CD14-positive monocyte (primary cell): Measurements from ENCODE around the gene RFPL1. TPM values are rescaled to one million over a fixed set of nuclear protein-coding genes. Genes with fewer than 3 reads are reported as not detected.

Experiments used
- DNase-seq, 3 donors: peaks; one replicate each; pipeline ENCODE4 v3.0.0-alpha.2; 2011 to 2022
- H2AFZ ChIP-seq: 2 replicates; pipeline ENCODE4 v1.6.0; 2012; ENCODE audit warnings: mild to moderate bottlenecking, low read depth, low read length, inconsistent platforms; ENCODE audit not compliant: insufficient read depth, poor library complexity, severe bottlenecking
- H3K27ac ChIP-seq, 2 donors: 1 replicate in 1 of 2; 2 replicates in 1 of 2; pipeline ENCODE4 v1.5.1; 2012 to 2013; ENCODE audit warnings: low read length in 2 of 2, control low read depth in 1 of 2, inconsistent platforms in 1 of 2, low read depth in 1 of 2, mild to moderate bottlenecking in 1 of 2
- H3K27me3 ChIP-seq, 2 donors: one replicate each; pipeline versions ENCODE4 v1.6.0 to v1.6.1; 2011 to 2013; ENCODE audit warnings: low read length in 2 of 2; ENCODE audit not compliant: control insufficient read depth in 2 of 2, insufficient read depth in 2 of 2
- H3K36me3 ChIP-seq, 2 donors: replicated peaks in 1 of 2; 1 replicate in 1 of 2; 2 replicates in 1 of 2; pipeline versions ENCODE4 v1.5.1 to v1.6.1; 2012 to 2013; ENCODE audit warnings: low read length in 2 of 2, control low read depth in 1 of 2, inconsistent platforms in 1 of 2, mild to moderate bottlenecking in 1 of 2; ENCODE audit not compliant: insufficient read depth in 2 of 2, control insufficient read depth in 1 of 2
- H3K4me1 ChIP-seq, 2 donors: 1 replicate in 1 of 2; 2 replicates in 1 of 2; pipeline versions ENCODE4 v1.5.1 to v1.6.1; 2012 to 2013; ENCODE audit warnings: low read length in 2 of 2, control low read depth in 1 of 2, inconsistent platforms in 1 of 2, mild to moderate bottlenecking in 1 of 2, moderate library complexity in 1 of 2; ENCODE audit not compliant: insufficient read depth in 2 of 2, control insufficient read depth in 1 of 2
- H3K4me2 ChIP-seq: replicated peaks from 2 replicates; pipeline ENCODE3; 2012; ENCODE audit warnings: low read length, moderate library complexity, mild to moderate bottlenecking; ENCODE audit not compliant: poor library complexity, severe bottlenecking; ENCODE audit errors: extremely low read depth
- H3K4me3 ChIP-seq, 3 experiments: fragments of 200-600 bp in 1 of 3; sonication (generic) in 1 of 3; replicated peaks in 1 of 3; 1 replicate in 2 of 3; 2 replicates in 1 of 3; pipeline ENCODE4 v1.5.1; 2011 to 2013; ENCODE audit warnings: low read length in 3 of 3, mild to moderate bottlenecking in 3 of 3, control low read depth in 2 of 3, low read depth in 2 of 3, inconsistent platforms in 1 of 3, moderate library complexity in 1 of 3
- H3K79me2 ChIP-seq: 2 replicates; pipeline ENCODE4 v1.6.0; 2012; ENCODE audit warnings: mild to moderate bottlenecking, control low read depth, inconsistent platforms, low read length, moderate library complexity; ENCODE audit not compliant: insufficient read depth
- H3K9ac ChIP-seq: 2 replicates; pipeline ENCODE4 v1.6.0; 2017; ENCODE audit warnings: low read length, mild to moderate bottlenecking; ENCODE audit not compliant: insufficient read depth, poor library complexity, severe bottlenecking
- H3K9me3 ChIP-seq, 2 donors: replicated peaks in 1 of 2; 1 replicate in 1 of 2; 2 replicates in 1 of 2; pipeline versions ENCODE4 v1.5.1 to v1.6.1; 2012 to 2013; ENCODE audit warnings: low read length in 2 of 2, control low read depth in 1 of 2; ENCODE audit not compliant: control insufficient read depth in 1 of 2, insufficient read depth in 1 of 2
- H4K20me1 ChIP-seq: 2 replicates; pipeline ENCODE4 v1.6.0; 2012; ENCODE audit warnings: mild to moderate bottlenecking, low read length, control low read depth, moderate library complexity; ENCODE audit not compliant: insufficient read depth
- H3K27ac Mint-ChIP-seq, 7 donors: one replicate each; pipeline ENCODE4 v1.8.0; 2020; ENCODE audit warnings: mild to moderate bottlenecking in 7 of 7, mixed read lengths in 7 of 7, moderate library complexity in 6 of 7, inconsistent platforms in 2 of 7
- H3K27me3 Mint-ChIP-seq, 3 donors: one replicate each; pipeline ENCODE4 v1.8.0; 2021 to 2022; ENCODE audit warnings: low read depth in 3 of 3, mild to moderate bottlenecking in 3 of 3, mixed read lengths in 3 of 3, moderate library complexity in 3 of 3, inconsistent platforms in 1 of 3
- H3K36me3 Mint-ChIP-seq, 2 donors: one replicate each; pipeline ENCODE4 v1.8.0; 2020; ENCODE audit warnings: mixed read lengths in 2 of 2, inconsistent platforms in 1 of 2, mild to moderate bottlenecking in 1 of 2
- H3K4me1 Mint-ChIP-seq: one replicate; pipeline ENCODE4 v1.8.0; 2020; ENCODE audit warnings: mild to moderate bottlenecking, mixed read lengths
- H3K4me3 Mint-ChIP-seq, 2 donors: one replicate each; pipeline ENCODE4 v1.8.0; 2020; ENCODE audit warnings: mild to moderate bottlenecking in 2 of 2, mixed read lengths in 2 of 2, moderate library complexity in 1 of 2
- H3K9me3 Mint-ChIP-seq, 7 donors: one replicate each; pipeline ENCODE4 v1.8.0; 2020 to 2022; ENCODE audit warnings: mixed read lengths in 7 of 7, mild to moderate bottlenecking in 6 of 7, moderate library complexity in 6 of 7, inconsistent platforms in 2 of 7
- WGBS: methylation state at CpG from one replicate; pipeline ENCODE4 v1.1.5; 2013; ENCODE audit warnings: missing lambda C conversion rate; ENCODE audit not compliant: insufficient coverage; 5-methylcytosine and 5-hydroxymethylcytosine counted together
- intact Hi-C, 2 donors: fragments of 100-400 bp; cut with micrococcal nuclease; formaldehyde crosslinking; loops; one replicate each; pipeline versions ENCODE4 v1.15.0 to v1.15.1; 2023
- polyA plus RNA-seq, 3 donors: library from polyadenylated mRNA; depleted of rRNA in 1 of 3; unstranded in 2 of 3; stranded (reverse) in 1 of 3; fragments of 300-500 nt in 2 of 3; fragments of >200 nt in 1 of 3; fragmentation: Illumina TruSeq in 2 of 3; gene quantifications; 1 replicate in 2 of 3; 2 replicates in 1 of 3; pipeline ENCODE4 v1.2.3, GENCODE V29; 2012 to 2021
- TF ChIP-seq, protein P1 (sequence below): fragments of 200-600 bp; IDR thresholded peaks from one replicate; pipeline ENCODE4 v1.8.0; 2022; ENCODE audit warnings: antibody characterized with exemption, mild to moderate bottlenecking

RFPL1 gene
- polyA plus RNA-seq, 3 donors = 0.20 TPM; not detected in 2

DNA sequence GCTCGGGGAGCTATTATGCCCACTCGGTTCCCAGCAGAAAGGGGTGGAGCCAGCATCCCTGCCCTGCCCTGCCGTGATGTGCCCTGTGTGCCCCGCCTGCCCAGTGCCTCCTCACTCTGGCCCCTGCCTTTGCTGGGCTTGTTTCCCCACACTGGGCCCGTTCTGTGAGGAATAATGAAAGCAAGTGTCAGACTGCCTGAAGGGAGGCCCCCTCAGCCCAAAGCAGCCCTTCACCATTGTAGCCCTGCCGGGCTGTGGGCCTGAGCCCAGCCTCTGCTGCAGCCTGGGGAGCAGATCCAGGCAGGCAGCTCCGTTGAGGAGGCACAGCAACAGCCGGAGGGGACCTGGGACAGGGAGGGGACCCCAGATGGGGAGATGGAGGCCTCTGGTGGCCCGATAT is 21.4 kb downstream of the RFPL1 start:
- H2AFZ ChIP-seq = no peak overlapping the region
- no peaks in the 10 kb centered on the region for H3K36me3 ChIP-seq
- H3K9me3 ChIP-seq = no peaks in the 10 kb centered on the region
- no peak overlapping the region for H3K4me2 ChIP-seq
- no peak overlapping the region for H3K27ac ChIP-seq
- Mint-ChIP-seq H3K9me3 (peaks cover 0 to 2% (median 0%) of the 10 kb centered on the region in 7 donors), H3K36me3 (no peaks in the 10 kb centered on the region), H3K4me3 (no peak overlapping the region), H3K4me1 (peaks cover 2% of the 10 kb centered on the region), H3K27me3 (peaks cover 0 to 4% (median 2%) of the 10 kb centered on the region in 3 donors), H3K27ac (no peak overlapping the region)
- H3K27me3 ChIP-seq = no peaks in the 10 kb centered on the region
- 87% methylated on average over 8 of the region's 9 CpGs for WGBS
- intact Hi-C loops = no loop called here
- no peaks in the 10 kb centered on the region for H4K20me1 ChIP-seq
- H3K4me3 ChIP-seq = no peak overlapping the region
- TF ChIP-seq, protein P1, sequence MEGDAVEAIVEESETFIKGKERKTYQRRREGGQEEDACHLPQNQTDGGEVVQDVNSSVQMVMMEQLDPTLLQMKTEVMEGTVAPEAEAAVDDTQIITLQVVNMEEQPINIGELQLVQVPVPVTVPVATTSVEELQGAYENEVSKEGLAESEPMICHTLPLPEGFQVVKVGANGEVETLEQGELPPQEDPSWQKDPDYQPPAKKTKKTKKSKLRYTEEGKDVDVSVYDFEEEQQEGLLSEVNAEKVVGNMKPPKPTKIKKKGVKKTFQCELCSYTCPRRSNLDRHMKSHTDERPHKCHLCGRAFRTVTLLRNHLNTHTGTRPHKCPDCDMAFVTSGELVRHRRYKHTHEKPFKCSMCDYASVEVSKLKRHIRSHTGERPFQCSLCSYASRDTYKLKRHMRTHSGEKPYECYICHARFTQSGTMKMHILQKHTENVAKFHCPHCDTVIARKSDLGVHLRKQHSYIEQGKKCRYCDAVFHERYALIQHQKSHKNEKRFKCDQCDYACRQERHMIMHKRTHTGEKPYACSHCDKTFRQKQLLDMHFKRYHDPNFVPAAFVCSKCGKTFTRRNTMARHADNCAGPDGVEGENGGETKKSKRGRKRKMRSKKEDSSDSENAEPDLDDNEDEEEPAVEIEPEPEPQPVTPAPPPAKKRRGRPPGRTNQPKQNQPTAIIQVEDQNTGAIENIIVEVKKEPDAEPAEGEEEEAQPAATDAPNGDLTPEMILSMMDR = no peak
- no peak overlapping the region for H3K9ac ChIP-seq
- no peak for DNase-seq
- H3K79me2 ChIP-seq = no peaks in the 10 kb centered on the region
- H3K4me1 ChIP-seq = no peaks in the 10 kb centered on the region

DNA sequence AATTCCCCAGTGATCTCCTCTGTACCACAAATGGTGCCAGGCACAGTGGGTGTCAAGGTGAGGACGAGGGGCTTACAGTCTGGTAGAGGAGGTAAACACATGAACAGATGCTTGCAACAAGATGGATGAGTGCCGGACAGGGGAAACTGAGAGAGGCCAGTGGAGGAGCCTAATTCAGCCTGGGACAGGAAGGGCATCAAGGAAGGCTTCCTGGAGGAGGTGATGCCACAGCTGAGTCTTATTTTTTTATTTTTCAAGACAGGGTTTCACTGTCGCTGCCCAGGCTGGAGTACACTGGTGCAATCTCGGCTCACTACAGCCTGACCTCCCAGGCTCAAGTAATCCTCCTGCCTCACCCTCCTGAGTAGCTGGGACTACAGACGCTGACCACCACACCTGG is 22.9 kb downstream of the RFPL1 start:
- H3K9me3 ChIP-seq = no peaks in the 10 kb centered on the region
- H3K36me3 ChIP-seq = no peaks in the 10 kb centered on the region
- Mint-ChIP-seq H3K36me3 (no peaks in the 10 kb centered on the region), H3K4me1 (peaks cover 2% of the 10 kb centered on the region), H3K27ac (peak overlapping the region in 1 of 7 donors; percentile 53), H3K4me3 (no peak overlapping the region), H3K27me3 (peaks cover 0 to 4% (median 2%) of the 10 kb centered on the region in 3 donors), H3K9me3 (peaks cover 0 to 2% (median 0%) of the 10 kb centered on the region in 7 donors)
- no peak for DNase-seq
- H3K27me3 ChIP-seq = no peaks in the 10 kb centered on the region
- H3K27ac ChIP-seq = no peak overlapping the region
- no peaks in the 10 kb centered on the region for H3K4me1 ChIP-seq
- H2AFZ ChIP-seq = no peak overlapping the region
- H3K4me3 ChIP-seq = no peak overlapping the region
- intact Hi-C loops = no loop called here
- no peak overlapping the region for H3K4me2 ChIP-seq
- TF ChIP-seq, protein P1 = no peak
- 100% methylated on average over 2 of the region's 5 CpGs for WGBS
- no peak overlapping the region for H3K9ac ChIP-seq
- no peaks in the 10 kb centered on the region for H3K79me2 ChIP-seq
- H4K20me1 ChIP-seq = no peaks in the 10 kb centered on the region
